Muscle layer of duodenum (tissue), 2 donors: ENCODE data around the gene NUP210.

Experiments
- H3K27ac ChIP-seq: one replicate; pipeline ENCODE4 v1.7.0; 2013; ENCODE audit warnings: mild to moderate bottlenecking, low read length
- H3K27me3 ChIP-seq: one replicate; pipeline ENCODE4 v1.7.0; 2013; ENCODE audit warnings: low read depth, mild to moderate bottlenecking, control low read depth, low read length
- H3K36me3 ChIP-seq, 2 donors: one replicate each; pipeline ENCODE4 v1.7.0; 2013; ENCODE audit warnings: low read length in 2 of 2, control low read depth in 1 of 2, mild to moderate bottlenecking in 1 of 2; ENCODE audit not compliant: insufficient read depth in 2 of 2, control insufficient read depth in 1 of 2
- H3K4me1 ChIP-seq, 2 donors: one replicate each; pipeline ENCODE4 v1.7.0; 2013; ENCODE audit warnings: low read length in 2 of 2, mild to moderate bottlenecking in 2 of 2, control low read depth in 1 of 2, moderate library complexity in 1 of 2; ENCODE audit not compliant: insufficient read depth in 2 of 2, control insufficient read depth in 1 of 2
- H3K4me3 ChIP-seq, 2 donors: one replicate each; pipeline ENCODE4 v1.7.0; 2013; ENCODE audit warnings: low read length in 2 of 2, low read depth in 1 of 2, mild to moderate bottlenecking in 1 of 2
- H3K9me3 ChIP-seq, 2 donors: one replicate each; pipeline ENCODE4 v1.7.0; 2013; ENCODE audit warnings: low read length in 2 of 2, control low read depth in 1 of 2, mild to moderate bottlenecking in 1 of 2; ENCODE audit not compliant: control insufficient read depth in 1 of 2
- donor health status: healthy.

NUP210 gene

DNA sequence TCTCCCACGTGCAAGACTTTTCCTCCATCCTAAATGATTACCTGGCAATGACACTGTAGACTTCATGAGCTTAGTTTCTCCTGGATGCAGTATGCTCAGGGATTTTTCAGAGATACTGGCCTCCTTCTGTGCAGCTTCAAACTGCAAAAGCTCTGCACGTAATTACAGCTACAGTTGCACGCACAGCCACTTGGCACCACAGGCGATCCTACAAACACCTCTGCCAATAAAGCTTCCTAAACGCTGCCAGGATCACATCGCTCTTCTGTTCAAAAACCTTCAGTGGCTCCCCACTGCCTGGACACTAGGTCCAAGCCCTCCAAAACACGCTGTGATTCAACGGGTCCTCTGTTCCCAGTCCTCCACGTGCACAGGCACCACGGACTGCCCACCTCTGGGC lies 49.5 kb downstream of the NUP210 start:
- H3K27me3 ChIP-seq: no peaks in the 10 kb centered on the region
- peaks cover 8 to 16% of the 10 kb centered on the region in 2 donors for H3K36me3 ChIP-seq
- H3K4me1 ChIP-seq: no peaks in the 10 kb centered on the region
- H3K9me3 ChIP-seq: no peaks in the 10 kb centered on the region
- H3K27ac ChIP-seq: no peak overlapping the region
- no peak overlapping the region for H3K4me3 ChIP-seq

DNA sequence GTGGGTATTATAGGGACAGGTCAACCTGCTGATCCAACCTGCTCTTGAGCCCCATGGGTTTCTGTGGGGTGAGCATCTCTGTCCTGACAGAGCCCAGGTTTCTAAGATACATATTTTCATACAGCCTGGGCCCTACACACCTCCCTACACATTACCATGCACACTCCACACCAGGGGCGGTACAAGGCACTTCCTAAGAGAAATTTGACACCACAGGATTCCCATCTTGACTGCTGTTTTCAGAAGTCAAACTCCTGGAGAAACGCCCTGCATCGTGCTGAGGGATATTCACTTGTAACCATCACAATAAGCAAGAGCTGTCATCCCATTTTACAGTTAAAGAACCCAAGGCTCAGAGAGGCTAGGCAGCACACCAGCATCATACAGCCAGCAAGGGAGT lies 50.1 kb downstream of the NUP210 start:
- H3K27ac ChIP-seq: no peak overlapping the region
- H3K9me3 ChIP-seq: no peaks in the 10 kb centered on the region
- peaks cover 5 to 18% of the 10 kb centered on the region in 2 donors for H3K36me3 ChIP-seq
- H3K4me1 ChIP-seq: no peaks in the 10 kb centered on the region
- no peak overlapping the region for H3K4me3 ChIP-seq
- no peaks in the 10 kb centered on the region for H3K27me3 ChIP-seq

DNA sequence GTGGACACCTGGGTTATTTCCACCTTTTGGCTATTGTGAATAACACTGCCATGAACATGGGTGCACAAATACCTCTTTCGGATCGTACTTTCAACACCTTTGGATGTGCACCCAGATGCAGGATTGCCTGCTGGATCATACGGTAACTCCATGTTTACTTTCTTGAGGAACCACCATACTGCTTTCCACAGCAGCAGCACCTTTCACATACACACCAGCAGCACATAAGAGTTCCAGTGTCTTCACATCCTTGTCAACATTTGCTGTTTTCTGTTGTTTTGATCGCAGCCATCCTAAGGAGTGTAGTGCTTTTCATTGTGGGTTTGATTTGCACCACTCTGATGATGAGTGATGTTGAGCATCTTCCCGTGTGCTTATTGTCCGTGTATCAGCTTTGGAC lies 51.3 kb downstream of the NUP210 start:
- H3K4me3 ChIP-seq: no peak overlapping the region
- H3K4me1 ChIP-seq: no peaks in the 10 kb centered on the region
- H3K36me3 ChIP-seq: peaks cover 5 to 21% of the 10 kb centered on the region in 2 donors
- H3K27me3 ChIP-seq: no peaks in the 10 kb centered on the region
- H3K27ac ChIP-seq: no peak overlapping the region
- H3K9me3 ChIP-seq: no peaks in the 10 kb centered on the region

DNA sequence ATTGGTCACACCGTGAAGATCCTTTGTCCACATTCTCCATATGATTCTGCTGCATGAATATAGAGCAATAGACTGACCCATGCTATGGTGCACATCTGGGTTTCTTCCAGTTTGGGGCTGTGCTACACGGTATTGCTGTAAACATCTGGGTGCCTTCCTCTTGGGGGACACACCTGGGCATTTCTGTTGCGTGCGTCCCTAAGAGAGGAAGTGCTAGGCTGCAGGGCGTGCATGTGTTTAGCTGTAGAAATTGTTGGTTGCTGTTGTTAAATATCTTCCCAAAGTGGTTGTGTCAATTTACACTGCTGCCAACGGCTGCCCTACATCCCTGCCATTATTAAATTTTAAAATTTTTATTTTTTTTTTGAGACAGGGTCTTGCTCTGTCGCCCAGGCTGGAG lies 52.4 kb downstream of the NUP210 start:
- Histone ChIP-seq H3K9me3 (no peaks in the 10 kb centered on the region), H3K27me3 (no peaks in the 10 kb centered on the region), H3K36me3 (peaks cover 5 to 21% of the 10 kb centered on the region in 2 donors), H3K27ac (no peak overlapping the region), H3K4me1 (no peaks in the 10 kb centered on the region), H3K4me3 (no peak overlapping the region)

DNA sequence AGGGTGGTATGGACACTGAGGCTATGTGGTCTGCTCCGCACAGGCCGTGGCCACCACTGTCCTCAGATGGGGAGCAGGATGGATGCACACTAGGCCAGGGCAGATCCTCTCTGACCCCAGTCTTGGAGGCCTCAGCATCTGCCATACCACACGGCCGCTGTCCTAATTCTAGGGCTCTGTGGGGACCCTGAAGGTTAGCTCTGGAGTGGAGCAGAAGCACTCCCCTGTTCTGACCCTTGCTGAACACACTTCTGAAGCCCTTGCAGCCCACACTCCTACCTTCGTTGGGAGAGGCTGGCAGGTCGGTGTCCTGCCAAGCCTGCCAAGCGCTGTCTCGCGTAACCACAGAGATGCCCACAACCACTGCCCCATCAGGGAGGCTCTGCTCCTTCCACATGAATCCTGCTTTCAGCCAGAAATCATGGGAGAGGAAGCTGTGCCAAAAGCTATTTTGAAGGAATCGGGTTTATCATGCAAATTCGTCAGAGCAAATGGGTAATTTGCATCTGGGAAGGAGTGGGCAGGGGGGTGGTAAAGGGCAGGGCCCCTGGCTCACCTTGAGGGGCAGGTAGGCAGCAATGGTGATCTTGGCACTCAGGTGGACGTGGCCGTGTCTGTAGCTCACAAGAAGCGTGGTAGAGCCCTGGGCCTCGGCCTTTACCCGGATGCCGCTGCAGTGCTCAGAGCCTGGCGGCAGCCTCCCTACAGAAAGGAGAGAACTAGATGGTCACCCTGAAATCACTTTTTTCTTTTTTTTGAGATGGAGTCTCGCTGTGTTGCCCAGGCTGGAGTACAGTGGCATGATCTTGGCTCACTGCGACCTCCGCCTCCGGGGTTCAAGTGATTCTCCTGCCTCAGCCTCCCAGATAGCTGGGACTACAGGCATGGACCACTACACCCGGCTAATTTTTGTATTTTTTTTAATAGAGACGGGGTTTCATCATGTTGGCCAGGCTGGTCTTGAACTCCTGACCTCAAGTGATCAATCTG lies 54.4 kb downstream of the NUP210 start:
- peaks cover 0 to 24% of the 10 kb centered on the region in 2 donors for H3K36me3 ChIP-seq
- H3K4me3 ChIP-seq: no peak overlapping the region
- no peaks in the 10 kb centered on the region for H3K27me3 ChIP-seq
- no peak overlapping the region for H3K27ac ChIP-seq
- no peaks in the 10 kb centered on the region for H3K4me1 ChIP-seq
- no peaks in the 10 kb centered on the region for H3K9me3 ChIP-seq

DNA sequence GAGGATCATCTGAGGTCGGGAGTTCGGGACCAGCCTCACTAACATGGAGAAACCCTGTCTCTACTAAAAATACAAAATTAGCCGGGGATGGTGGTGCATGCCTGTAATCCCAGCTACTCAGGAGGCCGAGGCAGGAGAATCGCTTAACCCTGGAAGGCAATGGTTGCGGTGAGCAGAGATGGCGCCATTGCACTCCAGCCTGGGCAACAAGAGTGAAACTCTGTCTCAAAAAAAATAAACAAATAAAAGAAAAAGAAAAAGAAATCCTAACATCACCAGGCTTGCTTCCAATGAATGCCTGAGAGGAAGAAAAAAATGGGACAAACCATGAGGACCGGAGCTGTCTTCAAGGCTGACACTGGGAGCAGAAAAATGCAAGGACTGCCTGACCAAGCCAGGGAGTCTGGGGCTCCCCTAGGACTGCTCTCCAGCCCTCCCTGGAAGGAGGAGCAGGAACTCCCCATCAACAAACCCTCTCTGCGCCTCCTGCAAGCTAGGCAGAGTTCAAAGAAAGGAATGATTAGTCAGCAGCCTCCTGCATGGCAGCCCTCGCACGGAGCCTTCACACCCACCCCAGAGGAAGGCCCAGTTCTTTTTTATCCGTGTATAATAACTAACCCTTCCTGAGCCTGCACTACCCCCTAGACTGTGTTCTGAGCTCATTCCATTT lies 55.4 kb downstream of the NUP210 start:
- Histone ChIP-seq H3K4me3 (no peak overlapping the region), H3K4me1 (no peaks in the 10 kb centered on the region), H3K36me3 (peaks cover 0 to 23% of the 10 kb centered on the region in 2 donors), H3K27me3 (no peaks in the 10 kb centered on the region), H3K9me3 (no peaks in the 10 kb centered on the region), H3K27ac (no peak overlapping the region)

DNA sequence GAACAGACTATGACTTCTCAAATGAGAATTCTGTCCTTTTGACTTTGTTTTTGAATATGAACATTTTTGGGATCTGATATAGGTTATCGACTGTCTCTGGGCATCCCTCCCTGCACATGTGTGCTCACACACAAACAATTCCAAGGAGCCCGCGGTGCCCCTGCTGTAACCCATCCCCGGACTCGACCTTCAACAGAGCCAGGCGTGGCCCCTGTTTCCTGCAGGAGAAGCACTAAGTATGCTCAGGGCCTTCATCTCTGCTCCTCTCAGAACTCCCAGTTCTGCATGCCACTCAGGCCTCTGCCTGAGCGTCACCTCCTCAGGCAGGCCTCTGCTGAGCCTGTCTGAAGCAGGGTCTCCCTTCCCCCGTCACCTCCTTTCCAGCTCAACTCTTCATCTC lies 57.6 kb downstream of the NUP210 start:
- Histone ChIP-seq H3K9me3 (no peaks in the 10 kb centered on the region), H3K36me3 (peaks cover 5 to 29% of the 10 kb centered on the region in 2 donors), H3K27ac (no peak overlapping the region), H3K4me3 (no peak overlapping the region), H3K4me1 (no peaks in the 10 kb centered on the region), H3K27me3 (no peaks in the 10 kb centered on the region)

DNA sequence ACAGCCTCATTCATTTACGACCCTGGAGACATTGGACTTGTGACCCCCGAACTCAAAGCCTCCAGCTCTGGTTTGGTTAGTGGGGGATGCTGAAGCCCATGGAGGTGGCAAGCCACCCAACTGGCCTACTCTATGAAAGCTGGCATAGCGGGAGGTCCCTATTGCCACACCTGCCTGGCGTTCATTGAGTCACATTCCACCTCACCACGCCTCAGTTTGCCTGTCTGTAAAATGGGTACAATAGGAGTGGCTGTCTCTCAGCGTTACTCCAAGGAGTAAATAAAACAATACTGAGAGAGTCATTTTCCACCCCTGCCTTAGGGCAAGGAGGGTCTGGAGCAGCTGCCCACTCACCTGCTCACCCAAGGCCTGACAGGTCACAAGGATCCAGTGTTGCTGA lies 60.2 kb downstream of the NUP210 start:
- no peaks in the 10 kb centered on the region for H3K9me3 ChIP-seq
- H3K27me3 ChIP-seq: no peaks in the 10 kb centered on the region
- peaks cover 13 to 38% of the 10 kb centered on the region in 2 donors for H3K36me3 ChIP-seq
- H3K4me3 ChIP-seq: no peak overlapping the region
- H3K4me1 ChIP-seq: no peaks in the 10 kb centered on the region
- H3K27ac ChIP-seq: no peak overlapping the region

DNA sequence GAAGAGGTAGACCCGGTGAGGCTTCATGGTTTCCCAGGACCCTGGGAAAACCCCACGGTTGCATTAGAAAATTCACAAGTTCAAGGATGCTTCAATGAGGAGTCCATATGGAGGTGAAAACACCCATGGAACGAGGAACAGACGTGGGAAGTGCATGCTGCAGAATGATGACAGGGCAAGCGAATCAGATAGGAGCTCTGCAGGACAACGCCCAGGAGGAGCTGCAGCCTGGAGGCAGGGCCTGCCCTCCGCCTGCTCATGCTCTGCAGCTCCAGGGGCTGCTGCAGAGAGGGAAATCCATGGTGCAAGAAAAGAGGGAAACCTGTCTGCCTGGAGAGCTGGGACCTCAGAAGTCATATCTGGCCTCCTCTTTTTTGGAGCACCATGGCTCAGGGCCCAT lies 61.5 kb downstream of the NUP210 start:
- Histone ChIP-seq H3K27me3 (no peaks in the 10 kb centered on the region), H3K9me3 (no peaks in the 10 kb centered on the region), H3K36me3 (peaks cover 13 to 36% of the 10 kb centered on the region in 2 donors), H3K4me1 (no peaks in the 10 kb centered on the region), H3K27ac (no peak overlapping the region), H3K4me3 (no peak overlapping the region)

DNA sequence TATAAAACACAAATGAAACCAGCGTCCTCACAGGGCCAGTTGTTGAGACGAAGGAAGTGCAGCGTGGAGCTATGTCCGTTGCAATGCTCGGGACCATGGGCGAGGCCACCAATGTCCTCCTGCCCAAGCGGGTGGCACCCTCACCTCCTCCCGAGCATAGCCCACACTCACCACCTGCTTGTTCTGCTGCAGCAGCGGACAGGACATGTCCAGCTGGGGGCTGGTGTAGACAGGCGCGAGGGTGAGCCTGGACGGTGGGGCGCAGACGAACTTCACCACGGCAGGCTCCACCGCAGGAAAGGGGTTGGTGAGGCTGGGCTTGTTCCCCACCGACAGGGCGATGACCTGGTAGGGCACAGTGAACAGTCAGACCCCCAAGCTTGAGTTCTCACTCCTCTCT lies 62.1 kb downstream of the NUP210 start:
- no peaks in the 10 kb centered on the region for H3K9me3 ChIP-seq
- no peaks in the 10 kb centered on the region for H3K27me3 ChIP-seq
- no peak overlapping the region for H3K27ac ChIP-seq
- peaks cover 13 to 36% of the 10 kb centered on the region in 2 donors for H3K36me3 ChIP-seq
- no peak overlapping the region for H3K4me3 ChIP-seq
- no peaks in the 10 kb centered on the region for H3K4me1 ChIP-seq

DNA sequence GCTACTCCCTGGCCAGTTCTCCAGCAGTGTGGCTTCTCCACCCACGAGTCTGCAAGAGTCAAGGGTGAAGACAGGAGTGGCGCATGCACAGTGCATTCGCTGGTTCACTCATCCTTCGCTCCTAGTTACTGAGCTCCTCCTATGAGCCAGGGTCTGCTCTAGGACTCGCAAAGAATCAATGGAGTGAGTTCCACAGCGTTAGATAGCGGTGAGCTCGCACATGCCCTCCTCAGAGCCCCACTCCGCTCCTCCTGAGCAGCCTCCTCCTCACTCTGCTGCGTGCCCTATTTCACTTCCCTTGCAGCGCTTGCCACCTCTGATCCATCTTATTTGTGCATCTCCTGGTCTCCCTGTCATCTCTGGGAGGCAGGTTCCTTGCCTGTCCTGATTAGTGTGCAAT lies 63.0 kb downstream of the NUP210 start:
- H3K4me1 ChIP-seq: no peaks in the 10 kb centered on the region
- H3K4me3 ChIP-seq: no peak overlapping the region
- peaks cover 14 to 46% of the 10 kb centered on the region in 2 donors for H3K36me3 ChIP-seq
- no peaks in the 10 kb centered on the region for H3K27me3 ChIP-seq
- no peaks in the 10 kb centered on the region for H3K9me3 ChIP-seq
- no peak overlapping the region for H3K27ac ChIP-seq
